CD4-positive, alpha-beta T cell (primary cell): ENCODE data around the gene IRF8. TPM values are rescaled to one million over a fixed set of nuclear protein-coding genes. Genes with fewer than 3 reads are reported as not detected.

Source experiments
- ATAC-seq: fragments of 200-7000 bp; cut with Tn5 transposase; one replicate; pipeline ENCODE4 v1.10.0; 2022; ENCODE audit warnings: mild to moderate bottlenecking; ENCODE audit not compliant: poor library complexity
- CTCF ChIA-PET: fragments of 350-600 bp; sonication (Branson Sonifier 250); formaldehyde crosslinking; loops from one replicate; lab custom pipeline; 2021; ENCODE audit warnings: antibody characterized with exemption, inconsistent platforms; lab: Charles Lee
- POLR2A ChIA-PET: fragments of 350-600 bp; sonication (Branson Sonifier 250); formaldehyde crosslinking; loops from one replicate; lab custom pipeline; 2021; ENCODE audit warnings: antibody characterized with exemption, inconsistent platforms; lab: Charles Lee
- DNase-seq, 14 experiments: peaks; one replicate each; pipeline ENCODE4 v3.0.0-alpha.2; 2013 to 2020; ENCODE audit warnings: mixed read lengths in 2 of 14
- H3K27ac ChIP-seq, 2 donors: one replicate each; pipeline versions ENCODE4 v1.5.1 to v1.7.0; 2013; ENCODE audit warnings: low read length in 2 of 2, low read depth in 1 of 2, mild to moderate bottlenecking in 1 of 2
- H3K27me3 ChIP-seq, 2 experiments: 1 replicate in 1 of 2; 2 replicates in 1 of 2; pipeline versions ENCODE4 v1.6.1 to v1.7.0; 2013; ENCODE audit warnings: low read length in 2 of 2, control low read depth in 1 of 2, mild to moderate bottlenecking in 1 of 2, moderate library complexity in 1 of 2; ENCODE audit not compliant: insufficient read depth in 2 of 2, control insufficient read depth in 1 of 2
- H3K36me3 ChIP-seq: one replicate; pipeline ENCODE4 v1.6.1; 2013; ENCODE audit warnings: low read length, control low read depth; ENCODE audit not compliant: insufficient read depth
- H3K4me1 ChIP-seq: one replicate; pipeline ENCODE4 v1.6.1; 2013; ENCODE audit warnings: low read length, control low read depth; ENCODE audit not compliant: insufficient read depth
- H3K4me3 ChIP-seq: one replicate; pipeline ENCODE4 v1.5.1; 2013; ENCODE audit warnings: mild to moderate bottlenecking, low read length, moderate library complexity
- H3K9me3 ChIP-seq, 2 experiments: 1 replicate in 1 of 2; 2 replicates in 1 of 2; pipeline versions ENCODE4 v1.6.1 to v1.7.0; 2013; ENCODE audit warnings: low read length in 2 of 2, mild to moderate bottlenecking in 2 of 2, control low read depth in 1 of 2, moderate library complexity in 1 of 2; ENCODE audit not compliant: control insufficient read depth in 1 of 2, insufficient read depth in 1 of 2
- H3K27ac Mint-ChIP-seq: one replicate; pipeline ENCODE4 v1.8.0; 2020; ENCODE audit warnings: mixed read lengths
- H3K27me3 Mint-ChIP-seq: one replicate; pipeline ENCODE4 v1.8.0; 2021; ENCODE audit warnings: mixed read lengths
- H3K36me3 Mint-ChIP-seq: one replicate; pipeline ENCODE4 v1.8.0; 2021; ENCODE audit warnings: low read depth, mixed read lengths
- H3K4me1 Mint-ChIP-seq: one replicate; pipeline ENCODE4 v1.8.0; 2021; ENCODE audit warnings: low read depth, mixed read lengths
- H3K4me3 Mint-ChIP-seq: one replicate; pipeline ENCODE4 v1.8.0; 2020; ENCODE audit warnings: mild to moderate bottlenecking, mixed read lengths
- H3K9me3 Mint-ChIP-seq: one replicate; pipeline ENCODE4 v1.8.0; 2020; ENCODE audit warnings: mixed read lengths
- CTCF ChIP-seq: fragments of 200-600 bp; IDR thresholded peaks from one replicate; pipeline ENCODE4 v1.8.0; 2022; ENCODE audit warnings: antibody characterized with exemption, mild to moderate bottlenecking
- intact Hi-C, 2 experiments: fragments of 100-400 bp; cut with DNase I in 1 of 2; cut with micrococcal nuclease in 1 of 2; formaldehyde crosslinking; loops; one replicate each; pipeline versions ENCODE4 v1.15.1 to v1.9.0; 2023 to 2025; cut with DNase I, micrococcal nuclease
- total RNA-seq, 174 experiments: library from RNA in 2 of 174; stranded (reverse) in 2 of 174; gene quantifications; one replicate each; pipeline ENCODE4 v1.2.3 and lab custom pipeline; 2021 to 2026

IRF8 gene
- total RNA-seq, 2 experiments from 2014 or later = 11.3 to 13.2 TPM

DNA sequence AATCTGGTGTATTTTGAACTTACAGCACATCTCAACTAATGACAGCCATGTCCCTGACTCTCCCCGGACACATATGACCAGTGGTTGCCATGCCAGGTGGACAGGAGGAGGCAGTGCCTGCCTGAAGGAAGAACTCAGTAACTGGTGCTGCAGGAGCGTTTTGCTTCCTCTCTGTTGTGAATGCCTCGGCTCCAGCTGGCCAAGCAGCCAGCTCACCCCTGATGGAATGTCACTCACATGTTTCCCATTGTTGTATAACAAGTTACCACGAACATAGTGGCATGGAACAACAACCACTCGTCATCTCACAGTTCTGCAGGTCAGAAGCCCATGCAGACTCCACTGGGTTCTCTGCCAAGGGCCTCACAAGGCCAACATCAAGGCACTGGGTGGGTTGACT, 20.1 kb upstream of the IRF8 start:
- no peaks in the 10 kb centered on the region for H3K27me3 ChIP-seq
- TF ChIP-seq CTCF = no peak
- ChIA-PET POLR2A (no interaction called here), CTCF (no interaction called here)
- Mint-ChIP-seq H3K4me1 (no peaks in the 10 kb centered on the region), H3K9me3 (no peaks in the 10 kb centered on the region), H3K4me3 (no peak overlapping the region), H3K36me3 (no peaks in the 10 kb centered on the region), H3K27me3 (peaks cover 18% of the 10 kb centered on the region), H3K27ac (no peak overlapping the region)
- intact Hi-C loops = no loop called here
- H3K36me3 ChIP-seq = no peaks in the 10 kb centered on the region
- no peak overlapping the region for H3K27ac ChIP-seq
- no peaks in the 10 kb centered on the region for H3K4me1 ChIP-seq
- no peak for DNase-seq
- no peak for ATAC-seq
- no peaks in the 10 kb centered on the region for H3K9me3 ChIP-seq
- no peak overlapping the region for H3K4me3 ChIP-seq

DNA sequence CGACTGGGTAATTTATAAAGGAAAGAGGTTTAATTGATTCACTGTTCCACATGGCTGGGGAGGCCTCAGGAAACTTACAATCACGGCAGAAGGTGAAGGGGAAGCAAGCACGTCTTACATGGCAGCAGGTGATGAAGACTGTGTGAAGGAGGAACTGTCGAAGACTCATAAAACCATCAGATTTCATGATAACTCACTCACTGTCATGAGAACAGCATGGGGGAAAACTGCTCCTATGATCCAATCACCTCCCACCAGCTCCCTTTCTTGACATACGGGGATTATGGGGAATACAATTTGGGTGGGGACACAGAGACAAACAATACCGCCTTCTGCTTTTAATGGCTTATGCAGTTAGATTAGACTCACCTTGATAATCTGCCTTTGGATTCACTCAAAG, 19.4 kb upstream of the IRF8 start:
- no peak for TF ChIP-seq CTCF
- Mint-ChIP-seq H3K9me3 (no peaks in the 10 kb centered on the region), H3K4me3 (no peak overlapping the region), H3K4me1 (no peaks in the 10 kb centered on the region), H3K27ac (no peak overlapping the region), H3K36me3 (no peaks in the 10 kb centered on the region), H3K27me3 (peaks cover 13% of the 10 kb centered on the region)
- Histone ChIP-seq H3K36me3 (no peaks in the 10 kb centered on the region), H3K9me3 (no peaks in the 10 kb centered on the region), H3K4me1 (no peaks in the 10 kb centered on the region), H3K27ac (no peak overlapping the region), H3K4me3 (no peak overlapping the region), H3K27me3 (no peaks in the 10 kb centered on the region)
- ChIA-PET CTCF (no interaction called here), POLR2A (no interaction called here)
- no peak for ATAC-seq
- no peak for DNase-seq
- intact Hi-C loops = no loop called here

- H3K27me3 Mint-ChIP-seq = peaks cover 11% of the 10 kb centered on the region
- intact Hi-C loops = no loop called here
- no peak for ATAC-seq
Measured at GRCh38 chr16:85879975-85880831, 18.8 kb upstream of the IRF8 start.

More at GRCh38 chr16:85879975-85880831, 18.8 kb upstream of the IRF8 start:
- H3K4me3 Mint-ChIP-seq = no peak overlapping the region
- no peak for DNase-seq
- CTCF ChIA-PET = no interaction called here
- H3K27ac Mint-ChIP-seq = no peak overlapping the region
- H3K4me1 ChIP-seq = no peaks in the 10 kb centered on the region
- H3K4me3 ChIP-seq = no peak overlapping the region
- H3K36me3 ChIP-seq = no peaks in the 10 kb centered on the region
- H3K36me3 Mint-ChIP-seq = no peaks in the 10 kb centered on the region
- no peaks in the 10 kb centered on the region for H3K9me3 ChIP-seq
- no peaks in the 10 kb centered on the region for H3K27me3 ChIP-seq
- POLR2A ChIA-PET = no interaction called here
- no peaks in the 10 kb centered on the region for H3K9me3 Mint-ChIP-seq
- no peak overlapping the region for H3K27ac ChIP-seq
- no peak for TF ChIP-seq CTCF
- no peaks in the 10 kb centered on the region for H3K4me1 Mint-ChIP-seq
